Psoas muscle (tissue), 8 donors: ENCODE data around the gene PHACTR3. TPM values are rescaled to one million over a fixed set of nuclear protein-coding genes. Genes with fewer than 3 reads are reported as not detected.

Experiments used
- ATAC-seq, 4 donors: fragments of 200-7000 bp; cut with Tn5 transposase; one replicate each; pipeline ENCODE4 v1.9.1; 2020; ENCODE audit warnings: moderate library complexity in 3 of 4, mild to moderate bottlenecking in 2 of 4
- DNase-seq, 2 donors: peaks; one replicate each; pipeline ENCODE4 v3.0.0-alpha.2; 2020
- H3K27ac ChIP-seq: fragments of 200-600 bp; one replicate; pipeline ENCODE4 v1.8.0; 2022
- H3K27me3 ChIP-seq, 3 donors: fragments of 200-600 bp in 1 of 3; one replicate each; pipeline versions ENCODE4 v1.6.1 to v1.8.0; 2013 to 2022; ENCODE audit warnings: low read length in 2 of 3, mild to moderate bottlenecking in 2 of 3, moderate library complexity in 1 of 3; ENCODE audit not compliant: insufficient read depth in 3 of 3
- H3K36me3 ChIP-seq, 2 donors: fragments of 200-600 bp in 1 of 2; one replicate each; pipeline versions ENCODE4 v1.6.1 to v1.8.0; 2013 to 2022; ENCODE audit warnings: low read depth in 1 of 2, mild to moderate bottlenecking in 1 of 2, moderate library complexity in 1 of 2; ENCODE audit not compliant: insufficient read depth in 1 of 2
- H3K4me1 ChIP-seq: fragments of 200-600 bp; one replicate; pipeline ENCODE4 v1.8.0; 2022
- H3K4me3 ChIP-seq: fragments of 200-600 bp; one replicate; pipeline ENCODE4 v1.8.0; 2022; ENCODE audit warnings: mild to moderate bottlenecking
- H3K9me3 ChIP-seq: fragments of 200-600 bp; one replicate; pipeline ENCODE4 v1.8.0; 2022
- WGBS, 3 donors: extraction: QIAGEN DNeasy Blood & Tissue Kit; methylation state at CpG; one replicate each; pipeline versions ENCODE4 v1.1.6 to v1.1.7; 2013; 5-methylcytosine and 5-hydroxymethylcytosine counted together
- intact Hi-C, 2 donors: fragments of 100-400 bp; cut with DNase I; formaldehyde crosslinking; loops; one replicate each; pipeline versions ENCODE4 v1.11.0 to v1.14.2; 2022
- polyA plus RNA-seq, 3 donors: library from polyadenylated mRNA; stranded (reverse); fragments of 200-250 nt; gene quantifications; one replicate each; pipeline ENCODE4 v1.2.3, GENCODE V29; 2013
- total RNA-seq, 4 donors: library from RNA; stranded (reverse); fragmentation: NEBNext Ultra II Directional in 2 of 4; extraction: Animal tissue kit (Norgen Biotek cat#: 25700) in 2 of 4; gene quantifications; one replicate each; pipeline versions ENCODE4 v1.2.1 to v1.2.4, GENCODE V29; 2021 to 2023
- TF ChIP-seq, protein P1 (sequence below): fragments of 200-600 bp; IDR thresholded peaks from one replicate; pipeline ENCODE4 v1.8.0; 2022; ENCODE audit warnings: antibody characterized with exemption
- donor health status: healthy with polysubstance abuse.
- donor health status: DM: no; HTN: no; CAD: no; lungs with moderate emphysema.
- donor health status: Bipolar disorder and iron deficiency.
- donor health status: healthy.
- donor health status: DM: yes; HTN: yes; CAD: no.
- donor health status: DM: no; HTN: no; CAD: no.
- donor health status: DM: no; HTN: no; CAD: no.
- donor health status: DM: yes; HTN: yes; CAD: no.

The PHACTR3 gene
- total and polyA plus RNA-seq, 7 donors = 0.10 to 0.46 (median 0.15) TPM; not detected in 3

GRCh38 chr20:59665656-59666555 is 61.6 kb downstream of the PHACTR3 start:
- DNase-seq = no peak
- Histone ChIP-seq H3K4me3 (no peak overlapping the region), H3K27me3 (peaks cover 0 to 37% (median 2%) of the 10 kb centered on the region in 3 donors), H3K4me1 (no peaks in the 10 kb centered on the region), H3K36me3 (no peaks in the 10 kb centered on the region), H3K9me3 (no peaks in the 10 kb centered on the region), H3K27ac (no peak overlapping the region)
- ATAC-seq = no peak
- intact Hi-C loops = no loop called here
- WGBS, 3 donors = 89% methylated on average over 8 of the region's 8 CpGs
- TF ChIP-seq, protein P1, sequence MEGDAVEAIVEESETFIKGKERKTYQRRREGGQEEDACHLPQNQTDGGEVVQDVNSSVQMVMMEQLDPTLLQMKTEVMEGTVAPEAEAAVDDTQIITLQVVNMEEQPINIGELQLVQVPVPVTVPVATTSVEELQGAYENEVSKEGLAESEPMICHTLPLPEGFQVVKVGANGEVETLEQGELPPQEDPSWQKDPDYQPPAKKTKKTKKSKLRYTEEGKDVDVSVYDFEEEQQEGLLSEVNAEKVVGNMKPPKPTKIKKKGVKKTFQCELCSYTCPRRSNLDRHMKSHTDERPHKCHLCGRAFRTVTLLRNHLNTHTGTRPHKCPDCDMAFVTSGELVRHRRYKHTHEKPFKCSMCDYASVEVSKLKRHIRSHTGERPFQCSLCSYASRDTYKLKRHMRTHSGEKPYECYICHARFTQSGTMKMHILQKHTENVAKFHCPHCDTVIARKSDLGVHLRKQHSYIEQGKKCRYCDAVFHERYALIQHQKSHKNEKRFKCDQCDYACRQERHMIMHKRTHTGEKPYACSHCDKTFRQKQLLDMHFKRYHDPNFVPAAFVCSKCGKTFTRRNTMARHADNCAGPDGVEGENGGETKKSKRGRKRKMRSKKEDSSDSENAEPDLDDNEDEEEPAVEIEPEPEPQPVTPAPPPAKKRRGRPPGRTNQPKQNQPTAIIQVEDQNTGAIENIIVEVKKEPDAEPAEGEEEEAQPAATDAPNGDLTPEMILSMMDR = no peak

DNA sequence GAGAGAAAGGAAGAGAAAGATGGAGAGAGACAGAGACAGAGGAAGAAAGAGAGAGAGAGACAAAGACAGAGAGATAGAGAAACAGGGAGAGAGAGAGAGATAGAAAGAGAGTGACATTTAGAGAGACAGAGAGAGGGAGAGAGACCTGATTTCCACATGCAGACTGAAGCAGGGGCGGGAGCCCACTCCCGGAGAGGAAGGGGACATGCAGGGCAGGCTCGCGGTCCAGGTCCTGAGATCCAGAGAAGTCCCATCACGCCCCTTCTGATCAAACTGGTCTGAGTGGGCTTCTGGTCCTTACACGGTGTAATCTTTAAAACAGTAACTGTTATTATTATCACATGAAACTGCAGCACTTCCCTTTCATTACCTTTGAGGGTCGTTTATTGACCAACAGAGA is 62.2 kb downstream of the PHACTR3 start:
- no peaks in the 10 kb centered on the region for H3K9me3 ChIP-seq

DNA sequence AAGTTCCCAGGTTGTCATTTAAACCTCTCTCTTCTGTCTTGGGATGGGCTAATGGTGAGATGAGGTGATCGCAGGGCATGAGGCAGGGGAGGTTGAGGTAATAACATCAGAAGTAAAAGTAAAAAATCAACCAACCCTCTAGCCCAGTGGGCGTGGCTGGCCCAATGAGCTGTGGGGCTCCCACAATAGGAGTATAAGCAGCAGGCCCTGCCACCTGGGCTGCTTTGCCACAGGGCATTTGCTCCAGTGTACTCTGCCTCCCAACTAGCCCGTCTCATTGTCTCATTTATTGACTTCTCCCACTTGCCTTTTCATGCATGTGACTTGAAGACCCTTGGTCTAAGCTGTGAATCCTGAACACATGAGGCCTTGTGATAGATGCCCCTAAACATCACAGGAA is 62.8 kb downstream of the PHACTR3 start:
- TF ChIP-seq, protein P1 = no peak
- no peak for DNase-seq

More for the DNA sequence above, 62.2 kb downstream of the PHACTR3 start:
- no peaks in the 10 kb centered on the region for H3K36me3 ChIP-seq
- peaks cover 0 to 30% (median 2%) of the 10 kb centered on the region in 3 donors for H3K27me3 ChIP-seq
- H3K4me3 ChIP-seq = no peak overlapping the region
- no peak for ATAC-seq
- TF ChIP-seq, protein P1 = no peak
- H3K27ac ChIP-seq = no peak overlapping the region
- WGBS, 3 donors = 80 to 86% (median 80%) methylated on average over 7 of the region's 7 CpGs
- intact Hi-C loops = no loop called here
- DNase-seq = no peak
- H3K4me1 ChIP-seq = no peaks in the 10 kb centered on the region

GRCh38 chr20:59667981-59668515 is 63.7 kb downstream of the PHACTR3 start:
- Histone ChIP-seq H3K27ac (no peak overlapping the region), H3K4me3 (no peak overlapping the region), H3K9me3 (no peaks in the 10 kb centered on the region), H3K27me3 (peaks cover 0 to 20% (median 1%) of the 10 kb centered on the region in 3 donors), H3K36me3 (no peaks in the 10 kb centered on the region), H3K4me1 (no peaks in the 10 kb centered on the region)
- intact Hi-C loops = no loop called here
- 89 to 92% (median 90%) methylated on average over 16 of the region's 16 CpGs for WGBS, 3 donors
- TF ChIP-seq, protein P1 = no peak
- ATAC-seq (no peak), DNase-seq (no peak)

More for the DNA sequence above, 62.8 kb downstream of the PHACTR3 start:
- 85 to 92% (median 87%) methylated on average over 3 of the region's 3 CpGs for WGBS, 3 donors
- Histone ChIP-seq H3K4me3 (no peak overlapping the region), H3K4me1 (no peaks in the 10 kb centered on the region), H3K27me3 (peaks cover 0 to 25% (median 2%) of the 10 kb centered on the region in 3 donors), H3K27ac (no peak overlapping the region), H3K36me3 (no peaks in the 10 kb centered on the region), H3K9me3 (no peaks in the 10 kb centered on the region)
- intact Hi-C loops = no loop called here
- no peak for ATAC-seq
